Smooth muscle cell (in vitro differentiated cells): ENCODE results near the gene IGSF21. TPM values are rescaled to one million over a fixed set of nuclear protein-coding genes. Genes with fewer than 3 reads are reported as not detected.

Experiments
- DNase-seq: peaks from one replicate; lab custom pipeline; 2025; ENCODE audit not compliant: unreplicated experiment; lab: John Stamatoyannopoulos, UW
- H2AFZ ChIP-seq: fragments of 200-600 bp; sonication (generic); 2 replicates; pipeline ENCODE4 v1.6.0; 2016; ENCODE audit warnings: antibody characterized with exemption, low read depth, mild to moderate bottlenecking
- H3F3A ChIP-seq: fragments of 200-600 bp; sonication (generic); 2 replicates; pipeline ENCODE4 v1.6.0; 2017; ENCODE audit warnings: antibody characterized with exemption, low read depth
- H3K27ac ChIP-seq: fragments of 200-600 bp; sonication (generic); 2 replicates; pipeline ENCODE4 v1.5.1; 2016; ENCODE audit warnings: low read depth, mild to moderate bottlenecking
- H3K27me3 ChIP-seq: fragments of 200-600 bp; sonication (generic); 2 replicates; pipeline ENCODE4 v1.6.1; 2016; ENCODE audit warnings: low read depth, mild to moderate bottlenecking
- H3K36me3 ChIP-seq: fragments of 200-600 bp; sonication (generic); 2 replicates; pipeline ENCODE4 v1.5.1; 2016; ENCODE audit warnings: low read depth
- H3K4me1 ChIP-seq: fragments of 200-600 bp; sonication (generic); 2 replicates; pipeline ENCODE4 v1.5.1; 2016; ENCODE audit warnings: low read depth
- H3K4me2 ChIP-seq: fragments of 200-600 bp; sonication (generic); 2 replicates; pipeline ENCODE4 v1.6.0; 2016; ENCODE audit warnings: mild to moderate bottlenecking
- H3K4me3 ChIP-seq: fragments of 200-600 bp; sonication (generic); 2 replicates; pipeline ENCODE4 v1.5.1; 2016; ENCODE audit warnings: mild to moderate bottlenecking
- H3K79me2 ChIP-seq: fragments of 200-600 bp; sonication (generic); 2 replicates; pipeline ENCODE4 v1.6.0; 2016; ENCODE audit warnings: low read depth, mild to moderate bottlenecking
- H3K9ac ChIP-seq: fragments of 200-600 bp; sonication (generic); 2 replicates; pipeline ENCODE4 v1.6.0; 2016; ENCODE audit warnings: low read depth
- H3K9me3 ChIP-seq: fragments of 200-600 bp; sonication (generic); replicated peaks from 2 replicates; pipeline ENCODE4 v1.5.1; 2016; ENCODE audit warnings: low read depth
- H4K20me1 ChIP-seq: fragments of 200-600 bp; sonication (generic); 2 replicates; pipeline ENCODE4 v1.6.0; 2016; ENCODE audit warnings: low read depth
- CTCF ChIP-seq: fragments of 200-600 bp; sonication (generic); IDR thresholded peaks from 2 replicates; pipeline ENCODE4 v1.5.1; 2017; ENCODE audit warnings: borderline replicate concordance, mild to moderate bottlenecking, antibody characterized with exemption; ENCODE audit not compliant: insufficient read depth, poor library complexity, severe bottlenecking
- WGBS: methylation state at CpG from one replicate; pipeline ENCODE4 v1.1.7; 2016; ENCODE audit warnings: low lambda C conversion rate; 5-methylcytosine and 5-hydroxymethylcytosine counted together
- polyA plus RNA-seq: library from polyadenylated mRNA; unstranded; fragments of >200 nt; fragmentation: Nextera tagmentation; extraction: Ambion mirVana; gene quantifications from 2 replicates; pipeline ENCODE4 v1.2.1, GENCODE V29; 2016
- total RNA-seq: library from RNA; depleted of rRNA; stranded (reverse); fragments of >200 nt; gene quantifications from 2 replicates; pipeline ENCODE4 v1.2.3, GENCODE V29; 2014

Gene IGSF21
- total and polyA plus RNA-seq, 2 experiments from 2014 or later: not detected

- peaks cover 5% of the 10 kb centered on the region for H3K4me1 ChIP-seq
- no peaks in the 10 kb centered on the region for H3K27me3 ChIP-seq
- no peaks in the 10 kb centered on the region for H3K79me2 ChIP-seq
- no peak overlapping the region for H3K4me2 ChIP-seq
- TF ChIP-seq CTCF: no peak
- no peaks in the 10 kb centered on the region for H3K36me3 ChIP-seq
- no peak for DNase-seq
- H3F3A ChIP-seq: no peaks in the 10 kb centered on the region
- no peak overlapping the region for H3K9ac ChIP-seq
- H3K9me3 ChIP-seq: no peaks in the 10 kb centered on the region
- H4K20me1 ChIP-seq: no peaks in the 10 kb centered on the region
- 32% methylated on average over 6 of the region's 6 CpGs for WGBS
- H3K4me3 ChIP-seq: no peak overlapping the region
- H3K27ac ChIP-seq: no peak overlapping the region
- no peak overlapping the region for H2AFZ ChIP-seq
Measured at GRCh38 chr1:18134324-18135046, 26.9 kb downstream of the IGSF21 start.

DNA sequence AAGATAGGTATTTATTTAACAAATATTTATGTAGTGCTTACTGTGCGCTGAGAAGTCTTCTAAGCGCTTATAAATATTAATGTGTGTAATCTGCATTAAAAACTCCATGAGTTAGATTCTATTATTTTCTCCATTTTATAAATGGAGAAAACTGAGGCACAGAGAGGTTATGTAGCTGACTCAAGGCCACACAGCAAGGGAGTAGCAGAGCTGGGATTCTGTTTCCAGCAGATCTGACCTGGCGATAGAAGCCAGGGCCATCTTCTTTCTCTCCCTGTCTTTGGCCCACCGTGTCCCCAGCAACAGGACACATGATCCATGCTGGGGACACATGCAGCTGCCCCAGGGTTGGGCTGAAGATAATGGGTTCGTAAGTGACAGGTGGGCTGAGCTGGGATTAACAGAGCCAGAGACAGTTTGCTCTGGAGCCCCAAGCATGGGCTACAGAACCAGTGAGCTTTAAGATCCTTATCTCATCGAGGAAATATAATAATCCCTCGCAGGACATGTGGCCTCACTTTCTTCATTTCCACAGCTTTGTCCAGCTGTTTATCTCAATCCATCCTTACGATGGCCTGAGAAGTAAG, 30.3 kb downstream of the IGSF21 start:
- Histone ChIP-seq H2AFZ (no peak overlapping the region), H3K4me1 (peaks cover 4% of the 10 kb centered on the region), H3K4me3 (no peak overlapping the region), H3K27me3 (peaks cover 6% of the 10 kb centered on the region), H3F3A (no peaks in the 10 kb centered on the region), H3K27ac (no peak overlapping the region), H3K9ac (no peak overlapping the region), H4K20me1 (no peaks in the 10 kb centered on the region), H3K79me2 (no peaks in the 10 kb centered on the region), H3K36me3 (no peaks in the 10 kb centered on the region), H3K4me2 (no peak overlapping the region), H3K9me3 (no peaks in the 10 kb centered on the region)
- DNase-seq: no peak
- WGBS: 70% methylated on average over 8 of the region's 8 CpGs
- TF ChIP-seq CTCF: no peak

- H3K9ac ChIP-seq: no peak overlapping the region
- no peak overlapping the region for H3K4me3 ChIP-seq
- no peak overlapping the region for H3K4me2 ChIP-seq
- peaks cover 6% of the 10 kb centered on the region for H3K27me3 ChIP-seq
- H3K27ac ChIP-seq: no peak overlapping the region
- no peaks in the 10 kb centered on the region for H3K4me1 ChIP-seq
- no peaks in the 10 kb centered on the region for H3K9me3 ChIP-seq
- no peak for DNase-seq
- H3K79me2 ChIP-seq: no peaks in the 10 kb centered on the region
- H4K20me1 ChIP-seq: no peaks in the 10 kb centered on the region
- WGBS: 76% methylated on average over 14 of the region's 14 CpGs
- H2AFZ ChIP-seq: no peak overlapping the region
- H3F3A ChIP-seq: no peaks in the 10 kb centered on the region
- H3K36me3 ChIP-seq: no peaks in the 10 kb centered on the region
- TF ChIP-seq CTCF: no peak
Measured at GRCh38 chr1:18139198-18139981, 31.8 kb downstream of the IGSF21 start.
